GM23338 (cell line): ENCODE measurements around the gene PPL. TPM values are rescaled to one million over a fixed set of nuclear protein-coding genes. Genes with fewer than 3 reads are reported as not detected.

Experiments used
- ATAC-seq: fragments of 200-7000 bp; cut with Tn5 transposase; 3 replicates; pipeline ENCODE4 v1.9.1; 2020
- DNase-seq: peaks from one replicate; pipeline ENCODE4 v3.0.0-alpha.2; 2015; ENCODE audit warnings: low spot score
- H2AFZ ChIP-seq: fragments of 200-600 bp; sonication (generic); 2 replicates; pipeline ENCODE4 v1.8.0; 2016; ENCODE audit warnings: antibody characterized with exemption, mild to moderate bottlenecking, moderate library complexity
- H3F3A ChIP-seq: fragments of 200-600 bp; sonication (generic); replicated peaks from 2 replicates; pipeline ENCODE4 v1.8.0; 2017; ENCODE audit warnings: antibody characterized with exemption, mixed run types, low read depth
- H3K27ac ChIP-seq: fragments of 200-600 bp; sonication (generic); 2 replicates; pipeline ENCODE4 v1.6.1; 2016; ENCODE audit warnings: low read depth
- H3K27me3 ChIP-seq: fragments of 200-600 bp; sonication (generic); 2 replicates; pipeline ENCODE4 v1.8.0; 2016; ENCODE audit warnings: mild to moderate bottlenecking, mixed run types, moderate library complexity; ENCODE audit not compliant: insufficient read depth
- H3K36me3 ChIP-seq: fragments of 200-600 bp; sonication (generic); 2 replicates; pipeline ENCODE4 v1.8.0; 2016; ENCODE audit warnings: mild to moderate bottlenecking; ENCODE audit not compliant: insufficient read depth
- H3K4me1 ChIP-seq: fragments of 200-600 bp; sonication (generic); 2 replicates; pipeline ENCODE4 v1.8.0; 2016; ENCODE audit warnings: mild to moderate bottlenecking, moderate library complexity; ENCODE audit not compliant: insufficient read depth
- H3K4me2 ChIP-seq: fragments of 200-600 bp; sonication (generic); 2 replicates; pipeline ENCODE4 v1.7.1; 2017; ENCODE audit warnings: mixed run types
- H3K4me3 ChIP-seq: fragments of 200-600 bp; sonication (generic); 2 replicates; pipeline ENCODE4 v1.6.1; 2016; ENCODE audit warnings: mixed run types
- H3K79me2 ChIP-seq: fragments of 200-600 bp; sonication (generic); replicated peaks from 2 replicates; pipeline ENCODE4 v1.8.0; 2017; ENCODE audit warnings: mild to moderate bottlenecking; ENCODE audit not compliant: insufficient read depth
- H3K9me2 ChIP-seq: fragments of 200-600 bp; sonication (generic); 2 replicates; pipeline ENCODE4 v1.8.0; 2017; ENCODE audit not compliant: insufficient read depth
- H4K20me1 ChIP-seq: fragments of 200-600 bp; sonication (generic); replicated peaks from 2 replicates; pipeline ENCODE4 v1.8.0; 2017; ENCODE audit warnings: mild to moderate bottlenecking; ENCODE audit not compliant: insufficient read depth
- H3K27ac Mint-ChIP-seq: 2 replicates; pipeline ENCODE4 v1.8.0; 2020; ENCODE audit warnings: inconsistent platforms, mild to moderate bottlenecking, moderate library complexity, mixed read lengths
- H3K27me3 Mint-ChIP-seq: 3 replicates; pipeline ENCODE4 v1.8.0; 2022; ENCODE audit warnings: low read depth, mild to moderate bottlenecking, moderate library complexity, mixed read lengths, inconsistent platforms; ENCODE audit not compliant: insufficient read depth, poor library complexity
- H3K36me3 Mint-ChIP-seq: 3 replicates; pipeline ENCODE4 v1.8.0; 2021; ENCODE audit warnings: low read depth, mild to moderate bottlenecking, inconsistent platforms, moderate library complexity, mixed read lengths
- H3K4me1 Mint-ChIP-seq: 3 replicates; pipeline ENCODE4 v1.8.0; 2020; ENCODE audit warnings: mild to moderate bottlenecking, inconsistent platforms, mixed read lengths
- H3K4me3 Mint-ChIP-seq: 3 replicates; pipeline ENCODE4 v1.8.0; 2021; ENCODE audit warnings: moderate library complexity, mild to moderate bottlenecking, inconsistent platforms, mixed read lengths
- H3K9me3 Mint-ChIP-seq: 3 replicates; pipeline ENCODE4 v1.8.0; 2020; ENCODE audit warnings: moderate library complexity, mild to moderate bottlenecking, inconsistent platforms, mixed read lengths
- CREB1 ChIP-seq: fragments of 250-450 bp; sonication (Bioruptor Pico); IDR thresholded peaks from 2 replicates; pipeline ENCODE4 v1.5.0; 2020; ENCODE audit warnings: low read depth, mild to moderate bottlenecking, moderate library complexity
- EZH2 ChIP-seq: fragments of 200-600 bp; sonication (generic); IDR thresholded peaks from one replicate; pipeline ENCODE4 v1.8.0; 2017; ENCODE audit warnings: antibody characterized with exemption, mild to moderate bottlenecking, low read depth; ENCODE audit not compliant: unreplicated experiment
- EZH2phosphoT487 ChIP-seq: fragments of 200-600 bp; sonication (generic); IDR thresholded peaks from one replicate; pipeline ENCODE4 v1.8.1; 2018; ENCODE audit warnings: antibody characterized with exemption; ENCODE audit not compliant: unreplicated experiment
- NANOG ChIP-seq: IDR thresholded peaks from 2 replicates; pipeline ENCODE4 v1.6.1; 2016; ENCODE audit warnings: antibody characterized with exemption, borderline replicate concordance
- REST ChIP-seq: IDR thresholded peaks from one replicate; pipeline ENCODE4 v1.6.1; 2018; ENCODE audit warnings: antibody characterized with exemption; ENCODE audit not compliant: unreplicated experiment
- ZNF114 ChIP-seq: fragments of 250-450 bp; sonication (Bioruptor Pico); IDR thresholded peaks from 2 replicates; pipeline ENCODE4 v1.5.0; 2020; ENCODE audit warnings: mild to moderate bottlenecking, moderate library complexity
- ZNF331 ChIP-seq: fragments of 250-450 bp; sonication (Bioruptor Pico); IDR thresholded peaks from 2 replicates; pipeline ENCODE4 v1.5.0; 2020; ENCODE audit warnings: low read depth, mild to moderate bottlenecking, moderate library complexity
- ZNF462 ChIP-seq: fragments of 250-450 bp; sonication (Bioruptor Pico); IDR thresholded peaks from 2 replicates; pipeline ENCODE4 v1.5.0; 2020; ENCODE audit warnings: mild to moderate bottlenecking, moderate library complexity
- polyA plus RNA-seq: library from polyadenylated mRNA; unstranded; fragments of >200 nt; fragmentation: Nextera tagmentation; extraction: Ambion mirVana; gene quantifications from 2 replicates; pipeline ENCODE4 v1.2.1, GENCODE V29; 2016
- total RNA-seq: library from RNA; depleted of rRNA; stranded (reverse); fragments of >200 nt; shearing (Covaris generic); gene quantifications from 2 replicates; pipeline ENCODE4 v1.2.3, GENCODE V29; 2014

Gene PPL
- total and polyA plus RNA-seq, 2 experiments from 2014 or later: 10.6 to 31.7 TPM

GRCh38 chr16:4927661-4928060 lies 9.3 kb downstream of the PPL start:
- H3K27me3 Mint-ChIP-seq: peaks cover 7% of the 10 kb centered on the region
- H3K36me3 ChIP-seq: no peaks in the 10 kb centered on the region
- H3F3A ChIP-seq: no peaks in the 10 kb centered on the region
- H3K9me2 ChIP-seq: no peaks in the 10 kb centered on the region
- H3K79me2 ChIP-seq: peaks cover 17% of the 10 kb centered on the region
- H3K36me3 Mint-ChIP-seq: peaks cover 21% of the 10 kb centered on the region
- no peak overlapping the region for H3K27ac Mint-ChIP-seq
- no peak overlapping the region for H3K4me3 Mint-ChIP-seq
- H3K4me1 ChIP-seq: no peaks in the 10 kb centered on the region
- H3K4me2 ChIP-seq: no peak overlapping the region
- TF ChIP-seq NANOG (no peak), EZH2phosphoT487 (no peak), ZNF331 (CRISPR knock-in tag) (no peak), REST (no peak), ZNF114 (CRISPR knock-in tag) (no peak)
- H4K20me1 ChIP-seq: 0 out of 2 replicates have a peak, but pooled peaks cover 6% of the 10 kb centered on the region
- no peak for ATAC-seq
- peaks cover 13% of the 10 kb centered on the region for H3K9me3 Mint-ChIP-seq
- peaks cover 20% of the 10 kb centered on the region for H3K4me1 Mint-ChIP-seq
- no peaks in the 10 kb centered on the region for H3K27me3 ChIP-seq
- no peak for DNase-seq
- no peak overlapping the region for H3K27ac ChIP-seq
- H2AFZ ChIP-seq: no peak overlapping the region
- no peak overlapping the region for H3K4me3 ChIP-seq

GRCh38 chr16:4926928-4927327 lies 10.0 kb downstream of the PPL start:
- DNase-seq (no peak), ATAC-seq (no peak)
- peaks cover 7% of the 10 kb centered on the region for H3K27me3 Mint-ChIP-seq
- H3K9me2 ChIP-seq: no peaks in the 10 kb centered on the region
- H3K27me3 ChIP-seq: no peaks in the 10 kb centered on the region
- no peak overlapping the region for H3K4me2 ChIP-seq
- H3K4me1 ChIP-seq: no peaks in the 10 kb centered on the region
- peaks cover 13% of the 10 kb centered on the region for H3K9me3 Mint-ChIP-seq
- no peak overlapping the region for H3K27ac ChIP-seq
- H3K4me1 Mint-ChIP-seq: peaks cover 21% of the 10 kb centered on the region
- 0 out of 2 replicates have a peak, but pooled peaks cover 6% of the 10 kb centered on the region for H4K20me1 ChIP-seq
- no peak overlapping the region for H3K4me3 ChIP-seq
- H3K36me3 ChIP-seq: no peaks in the 10 kb centered on the region
- H3K4me3 Mint-ChIP-seq: no peak overlapping the region
- H2AFZ ChIP-seq: no peak overlapping the region
- peaks cover 16% of the 10 kb centered on the region for H3K79me2 ChIP-seq
- H3K27ac Mint-ChIP-seq: no peak overlapping the region
- H3K36me3 Mint-ChIP-seq: peaks cover 21% of the 10 kb centered on the region
- no peaks in the 10 kb centered on the region for H3F3A ChIP-seq
- TF ChIP-seq CREB1 (CRISPR knock-in tag) (no peak), REST (no peak), ZNF462 (CRISPR knock-in tag) (no peak), EZH2phosphoT487 (no peak), EZH2 (no peak), ZNF114 (CRISPR knock-in tag) (no peak), ZNF331 (CRISPR knock-in tag) (no peak)
